22Rv1 (cell line): ENCODE results near the gene NFASC.
A peak's percentile ranks its signal among the peaks of the same experiment; 100 is the strongest.

Experiments used
- H3K27ac ChIP-seq: fragments of 450-650 bp; 2 replicates; pipeline ENCODE4 v1.5.1; 2017
- CTCF ChIP-seq: fragments of 450-650 bp; IDR thresholded peaks from 2 replicates; pipeline ENCODE4 v1.5.1; 2017; ENCODE audit warnings: mild to moderate bottlenecking
- ZFX ChIP-seq: fragments of 450-650 bp; IDR thresholded peaks from 2 replicates; pipeline ENCODE4 v1.6.1; 2017; ENCODE audit warnings: antibody characterized with exemption, borderline replicate concordance

The NFASC gene

GRCh38 chr1:204896023-204896422 lies 25.4 kb downstream of the NFASC start:
- H3K27ac ChIP-seq, result no peak overlapping the region
- no peak for TF ChIP-seq CTCF

DNA sequence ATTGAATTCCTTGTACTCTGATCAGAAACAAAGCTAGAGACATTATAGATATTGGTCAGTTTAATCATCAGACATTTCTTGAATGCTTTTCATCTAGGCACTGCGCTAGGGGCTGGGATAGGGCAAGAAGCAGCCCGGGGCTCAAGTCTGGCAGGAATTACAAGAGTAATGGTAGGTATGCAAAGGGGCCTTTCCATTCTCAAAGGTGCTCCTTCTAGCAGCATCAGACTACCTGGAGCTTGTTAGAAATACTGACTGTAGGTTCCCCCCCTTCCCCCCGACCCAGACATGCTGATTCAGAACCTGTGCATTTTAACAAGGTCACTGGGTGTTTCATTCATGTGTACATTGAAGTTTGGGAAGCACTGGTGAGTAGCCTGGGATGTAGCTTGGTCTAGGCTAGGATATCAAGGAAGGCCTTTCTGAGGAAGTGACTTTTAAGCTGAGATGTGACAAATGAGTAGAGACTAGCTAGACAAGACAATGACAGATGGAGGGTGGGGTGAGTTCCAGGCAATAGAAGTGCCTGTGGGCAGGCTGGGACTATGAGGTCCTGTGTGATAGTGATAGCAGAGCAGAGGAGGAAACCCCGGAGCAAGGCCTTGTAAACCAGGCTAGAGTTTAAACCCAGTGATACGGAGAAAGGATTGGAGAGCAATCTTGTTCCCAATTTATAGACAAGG lies 26.3 kb downstream of the NFASC start:
- H3K27ac ChIP-seq, result no peak overlapping the region
- TF ChIP-seq ZFX (no peak), CTCF (no peak)

GRCh38 chr1:204900721-204901120 lies 30.1 kb downstream of the NFASC start:
- H3K27ac ChIP-seq, result no peak overlapping the region
- TF ChIP-seq ZFX (no peak), CTCF (no peak)

- no peak overlapping the region for H3K27ac ChIP-seq
- TF ChIP-seq ZFX (no peak), CTCF (no peak)
Observed at GRCh38 chr1:204902671-204903070, 32.0 kb downstream of the NFASC start.

DNA sequence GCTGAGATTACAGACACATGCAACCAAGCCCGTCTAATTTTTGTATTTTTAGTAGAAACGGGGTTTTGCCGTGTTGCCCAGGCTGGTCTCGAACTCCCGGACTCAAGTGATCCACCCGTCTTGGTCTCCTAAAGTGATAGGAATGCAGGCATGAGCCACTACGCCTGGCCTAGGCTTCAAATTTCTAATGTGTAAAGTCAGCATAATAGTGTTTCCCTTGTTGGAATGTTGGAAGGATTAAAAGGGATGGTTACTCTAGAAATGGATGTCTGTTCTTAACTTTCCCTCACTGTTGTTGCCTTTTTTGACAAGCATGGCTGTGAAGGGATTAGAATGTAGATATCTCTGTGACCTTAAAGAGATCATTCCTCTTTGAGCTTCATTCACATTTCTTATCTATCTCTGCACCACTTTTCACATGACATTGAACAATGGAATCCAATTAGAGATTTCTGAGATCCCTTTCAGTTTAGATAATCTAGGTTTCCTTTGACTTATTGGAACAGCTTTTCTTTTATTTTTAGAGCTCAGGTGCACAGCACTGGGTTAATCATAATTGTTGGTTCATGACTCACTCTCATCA lies 33.7 kb downstream of the NFASC start:
- H3K27ac ChIP-seq, result no peak overlapping the region
- TF ChIP-seq CTCF, result no peak
- TF ChIP-seq ZFX, result no peak

DNA sequence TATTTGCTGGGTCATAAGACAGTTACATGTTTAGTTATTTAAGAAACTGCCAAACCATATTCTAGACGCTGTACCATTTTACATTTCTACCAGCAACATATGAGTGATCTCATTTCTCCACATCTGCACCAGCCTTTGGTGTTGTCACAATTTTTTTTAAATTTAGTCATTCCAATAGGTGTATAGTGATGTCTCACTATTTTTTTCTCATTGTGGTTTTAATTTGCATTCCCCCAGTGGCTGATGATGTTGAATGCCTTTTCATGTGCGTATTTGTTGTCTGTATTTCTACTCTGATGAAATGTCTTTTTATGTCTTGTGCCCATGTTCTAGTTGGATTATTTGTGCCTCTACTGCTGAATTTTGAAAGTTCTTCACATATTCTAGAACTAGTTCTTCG lies 38.4 kb downstream of the NFASC start:
- no peak overlapping the region for H3K27ac ChIP-seq
- TF ChIP-seq CTCF (no peak), ZFX (no peak)

DNA sequence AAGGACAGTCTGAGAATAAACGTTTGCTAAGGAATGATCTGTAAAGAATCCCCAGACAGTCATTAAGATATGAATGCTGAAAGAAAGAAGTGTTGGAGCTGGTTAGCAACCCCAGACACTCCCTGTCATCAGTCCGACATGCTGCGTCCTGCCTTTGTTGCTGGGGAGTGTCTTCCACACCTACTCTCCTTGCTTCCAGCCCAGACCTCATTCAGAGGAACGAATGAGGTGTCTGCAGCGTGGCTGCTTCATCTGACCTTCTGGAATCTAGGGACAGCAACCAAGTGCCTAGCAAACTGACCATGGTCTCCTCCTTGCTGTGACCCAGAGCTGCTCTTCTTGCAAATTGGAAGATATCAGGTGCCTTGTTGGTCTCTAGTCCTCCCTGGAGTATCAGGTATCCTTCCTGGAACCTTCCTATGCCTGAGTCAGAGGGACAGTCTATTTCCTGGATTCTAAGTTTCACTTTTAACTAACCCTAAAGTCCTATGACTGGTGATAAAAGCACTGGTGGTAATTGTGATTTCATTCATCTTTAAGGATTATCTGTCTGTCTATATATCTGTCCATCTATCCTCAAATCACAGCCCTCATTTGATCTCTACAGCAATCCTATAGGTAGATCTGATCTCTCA lies 45.3 kb downstream of the NFASC start:
- H3K27ac ChIP-seq, result peak overlapping the region; percentile 93
- TF ChIP-seq CTCF (no peak), ZFX (no peak)
